Measurements from ENCODE around the gene CLEC1B. TPM values are rescaled to one million over a fixed set of nuclear protein-coding genes. Genes with fewer than 3 reads are reported as not detected.

Gene CLEC1B
- total RNA-seq, 1 donor from 2014 or later = not detected

DNA sequence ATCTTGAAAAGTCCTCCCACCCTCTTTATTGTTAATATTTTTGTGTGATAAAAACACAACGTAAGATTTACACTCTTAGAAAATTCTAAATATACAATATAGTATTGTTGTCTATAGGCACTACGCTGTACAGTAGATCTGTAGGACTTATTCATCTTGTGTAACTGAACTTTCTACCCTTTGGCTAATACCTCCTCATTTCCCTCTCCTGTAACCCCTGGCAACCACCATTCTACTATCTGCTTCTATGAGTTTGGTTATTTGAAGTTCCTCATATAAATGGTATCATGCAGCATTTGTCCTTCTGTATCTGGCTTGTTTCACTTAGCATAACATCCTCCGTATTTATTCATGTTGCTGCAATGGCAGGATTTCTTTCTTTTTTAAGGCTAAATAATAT lies 26.3 kb upstream of the CLEC1B start:
- Mint-ChIP-seq H3K4me1 (ENCODE audit: low read depth, unreplicated experiment) (no peaks in the 10 kb centered on the region), H3K36me3 (ENCODE audit: low read depth, unreplicated experiment) (no peaks in the 10 kb centered on the region), H3K9me3 (ENCODE audit: unreplicated experiment) (peaks cover 2% of the 10 kb centered on the region), H3K27me3 (ENCODE audit: low read depth, unreplicated experiment) (no peaks in the 10 kb centered on the region), H3K27ac (ENCODE audit: unreplicated experiment) (no peak overlapping the region), H3K4me3 (ENCODE audit: unreplicated experiment) (no peak overlapping the region)
- Histone ChIP-seq H3K4me3 (ENCODE audit: insufficient read depth, low read depth, low read length) (no peak overlapping the region), H3K27ac (ENCODE audit: low read depth, low read length) (no peak overlapping the region), H3K79me2 (ENCODE audit: insufficient read depth, low read length) (no peaks in the 10 kb centered on the region), H3K4me2 (ENCODE audit: low read length) (no peak overlapping the region), H3K9me3 (ENCODE audit: insufficient read depth, low read depth, low read length) (no peaks in the 10 kb centered on the region), H4K20me1 (ENCODE audit: insufficient read depth, low read length) (no peaks in the 10 kb centered on the region), H2AFZ (ENCODE audit: low read depth, low read length) (no peak overlapping the region), H3K36me3 (ENCODE audit: insufficient read depth, low read length) (no peaks in the 10 kb centered on the region), H3K9ac (ENCODE audit: low read length) (no peak overlapping the region), H3K27me3 (ENCODE audit: insufficient read depth, low read length) (no peaks in the 10 kb centered on the region), H3K4me1 (ENCODE audit: insufficient read depth, low read length) (no peaks in the 10 kb centered on the region)
- no peak for TF ChIP-seq EZH2 (IDR thresholded peaks at IDR 0.05; ENCODE audit: insufficient read depth, low read length)
- TF ChIP-seq, protein P1, sequence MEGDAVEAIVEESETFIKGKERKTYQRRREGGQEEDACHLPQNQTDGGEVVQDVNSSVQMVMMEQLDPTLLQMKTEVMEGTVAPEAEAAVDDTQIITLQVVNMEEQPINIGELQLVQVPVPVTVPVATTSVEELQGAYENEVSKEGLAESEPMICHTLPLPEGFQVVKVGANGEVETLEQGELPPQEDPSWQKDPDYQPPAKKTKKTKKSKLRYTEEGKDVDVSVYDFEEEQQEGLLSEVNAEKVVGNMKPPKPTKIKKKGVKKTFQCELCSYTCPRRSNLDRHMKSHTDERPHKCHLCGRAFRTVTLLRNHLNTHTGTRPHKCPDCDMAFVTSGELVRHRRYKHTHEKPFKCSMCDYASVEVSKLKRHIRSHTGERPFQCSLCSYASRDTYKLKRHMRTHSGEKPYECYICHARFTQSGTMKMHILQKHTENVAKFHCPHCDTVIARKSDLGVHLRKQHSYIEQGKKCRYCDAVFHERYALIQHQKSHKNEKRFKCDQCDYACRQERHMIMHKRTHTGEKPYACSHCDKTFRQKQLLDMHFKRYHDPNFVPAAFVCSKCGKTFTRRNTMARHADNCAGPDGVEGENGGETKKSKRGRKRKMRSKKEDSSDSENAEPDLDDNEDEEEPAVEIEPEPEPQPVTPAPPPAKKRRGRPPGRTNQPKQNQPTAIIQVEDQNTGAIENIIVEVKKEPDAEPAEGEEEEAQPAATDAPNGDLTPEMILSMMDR (IDR thresholded peaks at IDR 0.05; ENCODE audit: insufficient read depth, low read depth, low read length) = no peak
- DNase-seq (ENCODE audit: low read depth) (no peak), FAIRE-seq (no peak)

DNA sequence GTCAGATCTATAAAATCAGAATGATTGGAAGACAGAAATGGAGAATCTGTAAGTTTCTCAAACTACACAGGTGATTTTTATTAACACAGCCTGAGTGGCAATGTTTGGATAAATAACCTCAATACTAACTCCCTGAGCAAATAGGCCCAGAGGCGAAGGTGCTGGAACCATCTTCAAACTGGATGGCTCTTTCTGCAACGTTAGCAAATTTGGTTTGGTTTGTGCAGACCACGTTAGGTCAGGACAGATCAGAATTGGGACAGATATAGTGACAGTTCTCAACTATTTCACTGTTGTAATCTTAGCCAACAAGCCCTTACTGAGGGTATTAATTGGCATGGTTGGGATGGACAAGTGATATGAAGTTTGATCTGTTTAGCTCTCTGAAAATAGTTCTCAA lies 22.4 kb upstream of the CLEC1B start:
- FAIRE-seq (no peak), DNase-seq (ENCODE audit: low read depth) (no peak)
- no peak overlapping the region for H3K27ac ChIP-seq (ENCODE audit: low read depth, low read length)
- H3K36me3 ChIP-seq (ENCODE audit: insufficient read depth, low read length) = no peaks in the 10 kb centered on the region
- Mint-ChIP-seq H3K27ac (ENCODE audit: unreplicated experiment) (no peak overlapping the region), H3K27me3 (ENCODE audit: low read depth, unreplicated experiment) (no peaks in the 10 kb centered on the region), H3K4me1 (ENCODE audit: low read depth, unreplicated experiment) (peaks cover 6% of the 10 kb centered on the region), H3K36me3 (ENCODE audit: low read depth, unreplicated experiment) (no peaks in the 10 kb centered on the region), H3K4me3 (ENCODE audit: unreplicated experiment) (no peak overlapping the region), H3K9me3 (ENCODE audit: unreplicated experiment) (no peaks in the 10 kb centered on the region)
- no peaks in the 10 kb centered on the region for H3K27me3 ChIP-seq (ENCODE audit: insufficient read depth, low read length)
- H3K4me3 ChIP-seq (ENCODE audit: insufficient read depth, low read depth, low read length) = no peak overlapping the region
- no peak overlapping the region for H3K9ac ChIP-seq (ENCODE audit: low read length)
- no peaks in the 10 kb centered on the region for H3K9me3 ChIP-seq (ENCODE audit: insufficient read depth, low read depth, low read length)
- no peaks in the 10 kb centered on the region for H3K79me2 ChIP-seq (ENCODE audit: insufficient read depth, low read length)
- TF ChIP-seq, protein P1 (IDR thresholded peaks at IDR 0.05; ENCODE audit: insufficient read depth, low read depth, low read length) = no peak
- no peak for TF ChIP-seq EZH2 (IDR thresholded peaks at IDR 0.05; ENCODE audit: insufficient read depth, low read length)
- H4K20me1 ChIP-seq (ENCODE audit: insufficient read depth, low read length) = no peaks in the 10 kb centered on the region
- no peak overlapping the region for H2AFZ ChIP-seq (ENCODE audit: low read depth, low read length)
- H3K4me1 ChIP-seq (ENCODE audit: insufficient read depth, low read length) = no peaks in the 10 kb centered on the region
- H3K4me2 ChIP-seq (ENCODE audit: low read length) = no peak overlapping the region

DNA sequence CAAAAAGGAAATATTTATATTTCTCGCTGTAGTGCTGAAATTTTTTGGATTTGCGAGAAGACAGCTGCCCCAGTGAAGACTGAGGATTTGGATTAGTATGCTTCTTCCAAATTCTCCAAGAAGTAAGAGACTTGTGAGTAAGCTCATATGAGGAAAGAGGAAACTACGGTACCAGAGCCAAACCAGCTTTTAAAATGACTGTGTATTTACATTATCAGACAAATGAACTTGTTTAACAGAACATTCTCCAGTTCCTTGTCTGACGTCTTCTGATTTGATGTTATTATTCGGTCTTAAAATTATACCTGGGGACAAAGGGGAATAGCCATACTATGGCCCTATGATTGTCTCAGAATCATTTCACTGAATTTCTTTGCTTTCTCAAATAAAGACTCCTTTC lies 19.5 kb upstream of the CLEC1B start:
- H3K9me3 ChIP-seq (ENCODE audit: insufficient read depth, low read depth, low read length) = no peaks in the 10 kb centered on the region
- no peak overlapping the region for H2AFZ ChIP-seq (ENCODE audit: low read depth, low read length)
- H3K36me3 Mint-ChIP-seq (ENCODE audit: low read depth, unreplicated experiment) = no peaks in the 10 kb centered on the region
- no peak for FAIRE-seq
- no peak overlapping the region for H3K27ac Mint-ChIP-seq (ENCODE audit: unreplicated experiment)
- H3K36me3 ChIP-seq (ENCODE audit: insufficient read depth, low read length) = no peaks in the 10 kb centered on the region
- peak; percentile 3 for DNase-seq (ENCODE audit: low read depth)
- H3K4me3 Mint-ChIP-seq (ENCODE audit: unreplicated experiment) = no peak overlapping the region
- H3K9ac ChIP-seq (ENCODE audit: low read length) = no peak overlapping the region
- H3K4me3 ChIP-seq (ENCODE audit: insufficient read depth, low read depth, low read length) = no peak overlapping the region
- H3K4me2 ChIP-seq (ENCODE audit: low read length) = no peak overlapping the region
- H3K9me3 Mint-ChIP-seq (ENCODE audit: unreplicated experiment) = no peaks in the 10 kb centered on the region
- no peaks in the 10 kb centered on the region for H4K20me1 ChIP-seq (ENCODE audit: insufficient read depth, low read length)
- TF ChIP-seq EZH2 (IDR thresholded peaks at IDR 0.05; ENCODE audit: insufficient read depth, low read length) = no peak
- TF ChIP-seq, protein P1 (IDR thresholded peaks at IDR 0.05; ENCODE audit: insufficient read depth, low read depth, low read length) = no peak
- H3K79me2 ChIP-seq (ENCODE audit: insufficient read depth, low read length) = no peaks in the 10 kb centered on the region
- H3K4me1 Mint-ChIP-seq (ENCODE audit: low read depth, unreplicated experiment) = peaks cover 6% of the 10 kb centered on the region
- H3K27me3 Mint-ChIP-seq (ENCODE audit: low read depth, unreplicated experiment) = no peaks in the 10 kb centered on the region
- H3K27ac ChIP-seq (ENCODE audit: low read depth, low read length) = no peak overlapping the region
- no peaks in the 10 kb centered on the region for H3K27me3 ChIP-seq (ENCODE audit: insufficient read depth, low read length)
- no peaks in the 10 kb centered on the region for H3K4me1 ChIP-seq (ENCODE audit: insufficient read depth, low read length)
